Measurements from ENCODE around the gene SLC2A2.
"Not testable (repeated sequence)": the region's sequence is repeated elsewhere in the genome, so short reads cannot be mapped to it uniquely, and the experiment has no call there.

The SLC2A2 gene

GRCh38 chr3:170982733-170983132 lies 43.8 kb downstream of the SLC2A2 start:
- no peak for DNase-seq

GRCh38 chr3:170980399-170980798 lies 46.1 kb downstream of the SLC2A2 start:
- no peak for DNase-seq

DNA sequence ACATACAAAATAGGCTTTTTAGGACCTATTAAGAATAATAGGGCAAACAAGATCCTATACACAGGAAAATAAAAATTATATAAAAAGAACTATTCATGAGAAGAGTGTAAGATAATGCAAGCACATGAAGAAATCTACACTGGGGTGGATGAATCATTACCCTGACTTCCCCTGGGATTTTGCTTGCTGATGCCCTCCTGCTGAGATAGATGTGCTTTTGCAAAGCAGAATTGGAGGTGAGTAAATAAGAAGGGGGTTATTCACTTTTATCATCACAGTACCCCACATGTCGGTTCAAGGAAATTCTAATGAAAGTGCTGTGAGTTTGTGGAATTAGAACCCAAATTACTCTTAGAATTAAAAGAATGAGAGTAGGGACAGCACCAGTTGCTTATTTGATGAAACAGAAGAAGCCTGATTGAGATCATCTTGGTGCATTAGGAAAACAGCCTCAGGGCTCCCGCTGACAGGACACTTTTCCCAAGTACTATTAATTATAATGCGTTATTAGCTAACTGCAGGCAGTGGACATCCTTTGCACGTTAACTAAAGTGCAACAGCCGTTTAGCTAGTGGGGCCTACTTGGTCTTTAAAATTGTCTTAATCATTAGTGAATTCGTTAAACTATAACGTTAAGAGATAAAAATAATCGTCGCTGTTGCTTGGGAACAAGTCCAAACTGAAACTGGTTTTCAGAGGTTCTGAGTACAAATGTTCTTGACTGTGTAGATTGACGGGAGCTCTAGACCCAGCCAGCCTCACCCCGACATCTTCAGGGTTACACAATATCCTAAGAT lies 48.4 kb downstream of the SLC2A2 start:
- no peak for DNase-seq

DNA sequence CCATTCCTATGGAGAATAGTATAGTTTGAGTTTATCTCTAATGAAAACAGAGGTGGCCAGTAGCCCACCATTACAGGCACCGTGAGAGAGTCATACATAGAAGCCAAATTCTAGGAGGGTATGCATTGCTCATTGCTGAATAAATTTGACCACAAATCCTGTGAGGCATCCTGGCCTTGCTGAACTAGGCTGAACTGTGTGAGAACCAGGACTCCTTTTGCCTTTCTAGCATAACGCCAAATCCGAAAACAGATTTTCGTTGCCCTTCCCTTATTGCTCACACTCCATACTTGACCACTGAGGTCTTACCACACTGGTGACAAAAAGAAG lies 50.4 kb downstream of the SLC2A2 start:
- DNase-seq, result no peak

DNA sequence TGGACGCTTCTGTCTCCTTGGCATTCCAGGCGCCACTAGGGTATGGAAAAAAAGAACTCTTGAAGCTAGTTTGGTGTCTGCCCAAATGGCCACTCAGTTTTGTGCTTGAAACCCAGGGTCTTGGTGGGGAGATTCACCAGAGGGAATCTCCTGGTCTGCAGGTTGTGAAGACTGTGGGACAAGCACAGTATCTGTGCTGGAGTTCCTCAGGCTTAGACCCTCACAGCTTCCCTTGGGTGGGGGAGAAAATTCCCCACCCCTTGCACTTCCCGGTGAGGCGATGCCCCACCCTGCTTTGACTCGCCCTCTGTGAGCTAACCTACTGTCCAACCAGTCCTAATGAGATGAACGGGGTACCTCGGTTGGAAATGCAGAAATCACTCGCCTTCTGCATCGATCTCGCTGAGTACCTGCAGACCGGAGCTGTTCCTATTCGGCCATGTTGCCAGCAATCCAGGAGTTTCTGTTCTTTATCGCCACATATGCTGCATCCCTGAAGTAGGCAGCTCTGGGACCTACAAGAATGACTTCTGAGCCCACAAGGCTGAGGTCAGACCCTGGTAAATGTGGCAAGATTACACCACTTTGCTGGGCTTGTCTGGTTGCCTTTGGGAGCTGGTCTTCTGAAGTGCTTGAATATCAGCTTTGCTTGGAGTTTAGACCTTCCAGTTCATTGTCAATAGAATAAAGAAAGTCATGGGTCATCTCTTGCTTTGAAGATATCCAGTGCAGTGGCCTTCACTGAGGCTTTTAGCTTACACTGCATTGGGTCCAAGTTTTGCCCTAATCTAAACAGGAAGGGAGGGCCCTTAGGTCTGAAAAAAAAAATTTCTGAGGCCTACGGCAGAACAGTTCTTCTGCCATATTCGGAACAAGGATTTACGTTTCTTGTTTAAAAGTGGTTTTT lies 51.0 kb downstream of the SLC2A2 start:
- DNase-seq, result no peak

- DNase-seq, result no peak
Measured at GRCh38 chr3:170974872-170975271, 51.6 kb downstream of the SLC2A2 start.

- DNase-seq, result not testable (repeated sequence)
Measured at GRCh38 chr3:170972917-170973316, 53.6 kb downstream of the SLC2A2 start.

DNA sequence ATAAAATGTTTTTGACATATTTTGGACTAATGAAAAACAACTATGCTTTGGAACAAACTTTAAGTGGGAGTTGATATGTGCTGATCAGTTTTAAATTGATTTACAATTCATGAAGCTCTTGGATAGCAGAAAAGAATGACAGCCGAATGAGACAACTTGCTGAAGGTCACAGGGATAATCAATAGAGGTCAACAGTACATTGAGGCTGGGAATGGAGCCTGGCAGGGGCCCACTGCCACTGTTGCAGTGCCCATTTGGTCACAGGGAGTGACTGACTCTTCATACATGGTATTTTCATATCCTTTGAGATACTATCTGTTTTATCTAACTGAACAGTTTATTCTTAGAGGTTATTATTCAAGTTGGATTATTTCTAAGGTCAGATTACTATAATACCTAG lies 59.4 kb downstream of the SLC2A2 start:
- no peak for DNase-seq

DNA sequence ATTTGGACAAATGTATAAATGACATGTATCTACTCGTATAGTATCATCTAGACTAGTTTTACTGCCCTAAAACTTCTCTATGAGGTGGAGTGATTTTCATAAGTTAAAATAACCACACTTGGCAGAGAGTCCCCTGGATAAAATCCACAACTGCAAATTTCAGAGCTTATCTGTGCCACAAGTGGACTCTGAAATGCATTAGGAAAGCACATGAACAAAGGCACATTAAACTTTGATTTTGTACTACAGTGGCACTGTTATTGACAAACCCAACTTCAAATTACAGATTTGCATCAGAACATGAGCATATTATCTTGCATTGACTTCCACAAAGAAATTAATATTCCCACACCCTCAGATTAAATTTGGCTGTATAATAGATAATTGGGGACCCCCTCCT lies 60.0 kb downstream of the SLC2A2 start:
- DNase-seq, result no peak

DNA sequence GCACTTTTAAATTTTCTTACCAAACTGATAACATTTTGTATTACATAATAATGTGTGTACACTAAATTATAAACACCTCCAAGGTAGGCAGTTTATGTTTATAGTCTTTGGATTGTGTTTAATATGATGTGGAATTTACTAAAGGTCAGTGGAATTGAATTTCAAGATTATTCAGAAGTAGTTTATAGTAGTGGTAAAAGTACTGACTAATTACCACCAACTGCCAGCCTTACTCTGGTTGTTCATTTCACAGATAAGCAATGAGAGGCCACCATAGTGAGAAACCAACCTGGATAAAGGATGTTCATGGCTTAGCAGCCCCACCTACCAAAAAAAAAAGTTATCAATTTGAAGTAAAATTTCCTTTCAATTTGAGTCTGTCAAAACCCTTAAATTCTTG lies 64.1 kb downstream of the SLC2A2 start:
- DNase-seq, result no peak

DNA sequence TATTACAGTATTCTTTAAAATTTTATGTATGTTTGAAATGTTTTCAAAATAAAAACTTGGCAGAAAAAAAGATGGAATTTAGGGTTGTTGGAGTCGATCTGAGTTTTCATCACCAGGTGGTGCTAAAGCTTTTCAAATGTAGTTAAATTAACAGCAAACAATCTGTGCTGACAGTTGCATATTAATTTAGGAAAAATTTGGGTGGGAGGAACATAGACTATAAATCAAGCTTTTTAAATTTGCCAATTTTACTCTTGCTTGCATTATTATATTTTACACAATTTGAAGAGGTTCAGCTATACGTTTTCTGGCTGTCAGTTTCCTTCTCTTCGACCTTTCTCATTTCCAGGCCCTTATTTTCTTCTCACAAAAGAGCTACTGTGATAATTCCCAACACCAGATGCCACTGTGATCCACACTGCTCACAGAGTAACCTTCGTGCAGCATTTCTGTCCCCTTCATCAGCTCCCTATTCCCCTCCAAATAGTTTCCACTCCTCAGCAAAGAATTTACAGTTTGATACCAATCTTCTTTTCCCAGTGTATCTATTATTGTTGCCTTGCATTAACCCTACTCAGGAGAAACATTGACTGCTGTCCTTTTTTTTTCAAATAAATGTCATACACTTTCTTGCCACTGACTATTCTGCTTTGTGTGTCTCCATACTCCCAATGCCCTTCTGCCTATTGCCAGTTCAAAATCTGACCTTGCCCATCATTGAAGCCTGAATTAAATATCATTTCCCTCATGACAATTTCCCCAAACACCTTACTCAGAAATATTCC lies 64.7 kb downstream of the SLC2A2 start:
- DNase-seq, result no peak

DNA sequence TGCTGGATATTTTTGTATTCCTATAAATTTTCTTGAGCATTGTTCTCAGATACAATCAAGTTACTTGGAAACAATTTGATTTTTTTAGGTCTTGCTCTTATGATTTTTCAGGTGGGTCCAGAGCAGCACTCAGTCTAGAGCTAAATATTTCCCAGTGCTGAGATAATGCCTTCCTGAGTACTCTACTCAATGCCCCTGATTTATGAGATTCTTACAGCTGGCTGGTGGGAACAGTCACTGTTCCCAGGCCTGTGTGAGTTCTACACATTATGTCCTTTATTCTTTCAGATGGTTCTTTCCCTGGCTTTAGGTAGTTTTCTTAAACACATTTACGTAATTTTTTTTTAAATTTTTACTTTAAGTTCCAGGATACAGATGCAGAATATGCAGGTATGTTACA lies 67.1 kb downstream of the SLC2A2 start:
- no peak for DNase-seq

DNA sequence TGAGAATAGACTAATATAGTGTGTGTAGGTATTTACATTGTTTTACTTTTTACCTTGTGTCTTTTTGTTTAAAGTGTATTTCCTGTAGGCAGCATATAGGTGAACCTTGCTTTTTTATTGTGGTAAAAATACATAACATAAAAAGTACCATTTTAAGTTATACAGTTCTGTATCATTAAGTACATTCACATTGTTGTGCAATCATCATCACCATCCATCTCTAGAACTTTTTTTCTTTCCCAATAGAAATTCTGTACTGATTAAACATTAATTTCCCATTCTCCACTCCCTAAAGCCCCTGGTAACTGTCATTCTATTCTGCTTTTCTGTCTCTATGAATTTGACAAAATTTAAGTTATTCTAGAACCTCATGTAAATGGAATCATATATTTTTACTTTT lies 69.9 kb downstream of the SLC2A2 start:
- no peak for DNase-seq

DNA sequence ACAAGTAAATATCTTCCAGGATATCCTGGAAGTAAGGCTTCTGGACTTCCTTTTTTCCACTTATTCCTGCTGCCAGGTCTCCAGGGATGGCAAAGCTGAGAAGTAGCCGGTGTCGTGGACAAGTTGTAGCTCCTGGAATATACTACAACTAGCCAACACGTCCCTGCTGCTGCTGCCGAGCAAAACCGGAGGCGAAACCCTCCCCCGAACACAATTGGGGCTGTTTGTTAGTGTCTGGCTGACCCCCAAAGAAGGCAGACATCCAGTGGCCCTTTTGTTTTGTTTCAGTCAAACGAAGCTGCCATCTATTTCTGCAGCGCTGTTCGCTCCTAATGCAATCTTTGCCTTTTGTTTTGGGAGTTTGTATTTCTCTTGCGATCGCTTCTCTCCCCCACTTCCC lies 72.8 kb downstream of the SLC2A2 start:
- no peak for DNase-seq

- DNase-seq, result no peak
Measured at GRCh38 chr3:170953229-170953628, 73.3 kb downstream of the SLC2A2 start.

GRCh38 chr3:170949211-170949610 lies 77.3 kb downstream of the SLC2A2 start:
- DNase-seq, result no peak

- DNase-seq, result no peak
Measured at GRCh38 chr3:170947018-170947769, 79.3 kb downstream of the SLC2A2 start.
